ENCODE results near the gene PRKAG1.

The PRKAG1 gene

DNA sequence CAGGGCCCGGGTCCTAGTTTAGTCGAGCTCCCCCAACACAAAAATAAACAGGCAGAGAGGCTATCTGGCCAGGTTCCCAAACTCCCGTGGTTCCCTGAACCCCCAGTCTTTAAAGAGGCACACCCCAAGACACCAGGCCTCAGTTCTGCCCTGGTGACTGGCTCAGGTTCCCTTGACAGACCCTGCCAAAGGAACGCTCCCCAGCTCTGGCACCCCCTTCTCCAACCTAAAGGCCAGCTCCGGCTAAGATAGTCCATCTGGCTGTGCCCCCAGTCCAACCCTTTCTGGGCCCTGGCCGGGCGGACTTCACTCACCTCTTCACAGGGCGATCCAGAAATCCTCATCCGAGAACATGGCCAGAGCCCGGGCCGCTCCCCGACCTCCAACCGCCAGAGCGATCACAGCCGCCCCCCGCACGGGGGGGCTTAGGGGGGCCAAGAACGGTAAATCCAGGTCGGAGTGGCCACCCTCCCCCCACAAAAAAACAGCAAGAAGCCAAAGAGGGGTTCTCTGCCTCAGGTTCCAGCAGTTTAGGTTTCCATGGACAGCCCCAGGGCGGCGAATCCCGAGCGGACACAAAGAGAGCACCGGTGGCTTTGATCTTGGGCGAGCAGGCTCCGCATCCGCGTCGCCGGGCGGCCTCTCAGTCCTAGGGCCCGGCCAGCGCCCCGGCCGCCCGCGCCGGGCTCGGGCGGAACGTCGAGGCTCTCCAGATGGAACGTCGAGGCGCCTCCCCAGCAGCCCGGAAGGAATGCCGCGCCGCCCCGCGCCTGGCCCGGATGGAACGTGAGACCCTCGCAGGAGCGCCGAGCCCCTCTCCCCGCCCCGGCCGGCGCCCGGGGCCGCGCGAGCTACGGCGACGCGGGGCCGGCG, 41.0 kb upstream of the PRKAG1 start:
- TF ChIP-seq, protein P1, sequence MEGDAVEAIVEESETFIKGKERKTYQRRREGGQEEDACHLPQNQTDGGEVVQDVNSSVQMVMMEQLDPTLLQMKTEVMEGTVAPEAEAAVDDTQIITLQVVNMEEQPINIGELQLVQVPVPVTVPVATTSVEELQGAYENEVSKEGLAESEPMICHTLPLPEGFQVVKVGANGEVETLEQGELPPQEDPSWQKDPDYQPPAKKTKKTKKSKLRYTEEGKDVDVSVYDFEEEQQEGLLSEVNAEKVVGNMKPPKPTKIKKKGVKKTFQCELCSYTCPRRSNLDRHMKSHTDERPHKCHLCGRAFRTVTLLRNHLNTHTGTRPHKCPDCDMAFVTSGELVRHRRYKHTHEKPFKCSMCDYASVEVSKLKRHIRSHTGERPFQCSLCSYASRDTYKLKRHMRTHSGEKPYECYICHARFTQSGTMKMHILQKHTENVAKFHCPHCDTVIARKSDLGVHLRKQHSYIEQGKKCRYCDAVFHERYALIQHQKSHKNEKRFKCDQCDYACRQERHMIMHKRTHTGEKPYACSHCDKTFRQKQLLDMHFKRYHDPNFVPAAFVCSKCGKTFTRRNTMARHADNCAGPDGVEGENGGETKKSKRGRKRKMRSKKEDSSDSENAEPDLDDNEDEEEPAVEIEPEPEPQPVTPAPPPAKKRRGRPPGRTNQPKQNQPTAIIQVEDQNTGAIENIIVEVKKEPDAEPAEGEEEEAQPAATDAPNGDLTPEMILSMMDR (IDR thresholded peaks at IDR 0.05; ENCODE audit: low read depth, low read length, missing control alignments) = no peak
- peak overlapping the region; percentile 84 for H3K4me3 ChIP-seq (ENCODE audit: low read depth, low read length)
- no peak for DNase-seq (ENCODE audit: low read depth)

- peak overlapping the region; percentile 84 for H3K4me3 ChIP-seq (ENCODE audit: low read depth, low read length)
- no peak for DNase-seq (ENCODE audit: low read depth)
- TF ChIP-seq, protein P1 (IDR thresholded peaks at IDR 0.05; ENCODE audit: low read depth, low read length, missing control alignments) = no peak
Observed at GRCh38 chr12:49059045-49059298, 40.4 kb upstream of the PRKAG1 start.

GRCh38 chr12:49058366-49059044, 39.9 kb upstream of the PRKAG1 start:
- peak overlapping the region; percentile 84 for H3K4me3 ChIP-seq (ENCODE audit: low read depth, low read length)
- TF ChIP-seq, protein P1 (IDR thresholded peaks at IDR 0.05; ENCODE audit: low read depth, low read length, missing control alignments) = no peak
- DNase-seq (ENCODE audit: low read depth) = no peak

DNA sequence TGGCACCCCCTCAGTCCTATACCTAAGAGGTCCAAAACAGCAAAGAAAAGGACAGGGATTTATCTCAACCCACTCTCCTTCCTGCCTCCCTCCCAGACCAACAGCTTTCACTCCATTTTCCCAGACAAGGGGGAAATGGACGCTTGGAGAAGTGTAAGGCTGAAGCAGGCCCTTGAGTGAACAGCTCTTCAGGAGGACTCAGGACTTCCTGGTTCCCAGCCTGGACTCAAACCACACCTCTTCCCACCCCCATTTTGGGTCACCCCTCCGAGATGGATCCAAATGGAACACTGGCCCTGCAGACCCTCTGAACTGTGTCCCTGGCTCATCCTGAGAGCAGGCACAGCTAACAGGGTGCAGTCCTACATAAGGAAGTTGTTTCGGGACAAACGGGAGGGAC, 39.3 kb upstream of the PRKAG1 start:
- DNase-seq (ENCODE audit: low read depth) = no peak
- TF ChIP-seq, protein P1 (IDR thresholded peaks at IDR 0.05; ENCODE audit: low read depth, low read length, missing control alignments) = no peak
- peak overlapping the region; percentile 84 for H3K4me3 ChIP-seq (ENCODE audit: low read depth, low read length)

- peak; percentile 63 for DNase-seq (ENCODE audit: low read depth)
- TF ChIP-seq, protein P1 (IDR thresholded peaks at IDR 0.05; ENCODE audit: low read depth, low read length, missing control alignments) = no peak
- H3K4me3 ChIP-seq (ENCODE audit: low read depth, low read length) = peak overlapping the region; percentile 84; the same call in 1 of the 2 replicates
Observed at GRCh38 chr12:49055978-49056754, 37.6 kb upstream of the PRKAG1 start.

DNA sequence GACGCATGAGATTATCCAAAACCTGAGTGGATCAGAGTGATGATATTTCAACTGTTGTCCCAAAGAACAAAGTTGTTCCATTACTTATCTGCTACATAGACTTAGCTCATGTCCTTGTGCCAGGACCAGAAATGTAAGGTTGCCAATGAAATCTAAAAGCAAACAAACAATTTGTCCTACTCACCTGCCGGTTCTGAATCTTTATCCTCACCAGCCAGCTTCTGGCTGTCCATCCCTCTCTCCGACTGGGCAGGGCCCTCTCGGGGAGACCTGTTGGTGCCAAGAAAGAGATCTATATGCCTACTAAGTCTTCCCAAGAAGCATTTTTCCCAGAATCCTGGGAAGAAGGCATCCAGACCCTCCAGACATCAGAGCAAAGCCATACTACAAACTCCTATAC, 36.5 kb upstream of the PRKAG1 start:
- H3K4me3 ChIP-seq (ENCODE audit: low read depth, low read length) = no peak overlapping the region
- TF ChIP-seq, protein P1 (IDR thresholded peaks at IDR 0.05; ENCODE audit: low read depth, low read length, missing control alignments) = no peak
- DNase-seq (ENCODE audit: low read depth) = no peak
